22Rv1 (cell line): ENCODE data around the gene CRYBB2.

Source experiments
- ZFX ChIP-seq: fragments of 450-650 bp; IDR thresholded peaks from 2 replicates; pipeline ENCODE4 v1.6.1; 2017; ENCODE audit warnings: antibody characterized with exemption, borderline replicate concordance
- TF ChIP-seq, protein P1 (sequence below): fragments of 450-650 bp; IDR thresholded peaks from 2 replicates; pipeline ENCODE4 v1.5.1; 2017; ENCODE audit warnings: mild to moderate bottlenecking

GRCh38 chr22:25219211-25219689 lies at the start of gene CRYBB2:
- TF ChIP-seq ZFX = no peak
- TF ChIP-seq, protein P1, sequence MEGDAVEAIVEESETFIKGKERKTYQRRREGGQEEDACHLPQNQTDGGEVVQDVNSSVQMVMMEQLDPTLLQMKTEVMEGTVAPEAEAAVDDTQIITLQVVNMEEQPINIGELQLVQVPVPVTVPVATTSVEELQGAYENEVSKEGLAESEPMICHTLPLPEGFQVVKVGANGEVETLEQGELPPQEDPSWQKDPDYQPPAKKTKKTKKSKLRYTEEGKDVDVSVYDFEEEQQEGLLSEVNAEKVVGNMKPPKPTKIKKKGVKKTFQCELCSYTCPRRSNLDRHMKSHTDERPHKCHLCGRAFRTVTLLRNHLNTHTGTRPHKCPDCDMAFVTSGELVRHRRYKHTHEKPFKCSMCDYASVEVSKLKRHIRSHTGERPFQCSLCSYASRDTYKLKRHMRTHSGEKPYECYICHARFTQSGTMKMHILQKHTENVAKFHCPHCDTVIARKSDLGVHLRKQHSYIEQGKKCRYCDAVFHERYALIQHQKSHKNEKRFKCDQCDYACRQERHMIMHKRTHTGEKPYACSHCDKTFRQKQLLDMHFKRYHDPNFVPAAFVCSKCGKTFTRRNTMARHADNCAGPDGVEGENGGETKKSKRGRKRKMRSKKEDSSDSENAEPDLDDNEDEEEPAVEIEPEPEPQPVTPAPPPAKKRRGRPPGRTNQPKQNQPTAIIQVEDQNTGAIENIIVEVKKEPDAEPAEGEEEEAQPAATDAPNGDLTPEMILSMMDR = no peak
